H9 (cell line): ENCODE measurements around the gene ASIC4. TPM values are rescaled to one million over a fixed set of nuclear protein-coding genes. Genes with fewer than 3 reads are reported as not detected.

Experiments
- DNase-seq: peaks from one replicate; pipeline ENCODE4 v3.0.0-alpha.2; 2017
- H2AFZ ChIP-seq: one replicate; pipeline ENCODE4 v1.6.1; 2013; ENCODE audit warnings: mild to moderate bottlenecking, low read length, control low read depth, moderate library complexity
- H2AK5ac ChIP-seq: 2 replicates; pipeline ENCODE4 v1.6.1; 2013; ENCODE audit warnings: low read length, control low read depth, mixed read lengths; ENCODE audit not compliant: insufficient read length
- H2BK120ac ChIP-seq: one replicate; pipeline ENCODE4 v1.6.1; 2013; ENCODE audit warnings: low read depth, mild to moderate bottlenecking, low read length, control low read depth, inconsistent platforms; ENCODE audit not compliant: poor library complexity, severe bottlenecking
- H2BK12ac ChIP-seq: 2 replicates; pipeline ENCODE4 v1.6.1; 2013; ENCODE audit warnings: low read length, control low read depth, mixed read lengths, low read depth; ENCODE audit not compliant: insufficient read length
- H2BK15ac ChIP-seq: 2 replicates; pipeline ENCODE4 v1.6.1; 2013; ENCODE audit warnings: low read depth, low read length, control low read depth
- H2BK20ac ChIP-seq: one replicate; pipeline ENCODE4 v1.6.1; 2013; ENCODE audit warnings: low read depth, mild to moderate bottlenecking, low read length, control low read depth, inconsistent platforms; ENCODE audit not compliant: poor library complexity, severe bottlenecking
- H2BK5ac ChIP-seq: 2 replicates; pipeline ENCODE4 v1.6.1; 2013; ENCODE audit warnings: low read length, control low read depth, mixed read lengths; ENCODE audit not compliant: insufficient read length
- H3K14ac ChIP-seq: 2 replicates; pipeline ENCODE4 v1.6.1; 2013; ENCODE audit warnings: low read length, control low read depth; ENCODE audit not compliant: insufficient read depth
- H3K18ac ChIP-seq: 2 replicates; pipeline ENCODE4 v1.6.1; 2013; ENCODE audit warnings: low read depth, mild to moderate bottlenecking, mixed read lengths, low read length, control low read depth; ENCODE audit not compliant: insufficient read length
- H3K23ac ChIP-seq: 2 replicates; pipeline ENCODE4 v1.6.1; 2013; ENCODE audit warnings: low read length, control low read depth, mixed read lengths, low read depth; ENCODE audit not compliant: insufficient read length
- H3K23me2 ChIP-seq: 2 replicates; pipeline ENCODE4 v1.6.1; 2013; ENCODE audit warnings: low read depth, mild to moderate bottlenecking, mixed read lengths, low read length, control low read depth; ENCODE audit not compliant: insufficient read length, poor library complexity, severe bottlenecking
- H3K27ac ChIP-seq: 2 replicates; pipeline ENCODE4 v1.5.1; 2013; ENCODE audit warnings: low read length, control low read depth, mixed read lengths, low read depth; ENCODE audit not compliant: insufficient read length
- H3K27me3 ChIP-seq: 2 replicates; pipeline ENCODE4 v1.6.1; 2013; ENCODE audit warnings: low read length, control low read depth, inconsistent platforms; ENCODE audit not compliant: insufficient read depth
- H3K4ac ChIP-seq: 2 replicates; pipeline ENCODE4 v1.6.1; 2013; ENCODE audit warnings: low read depth, mild to moderate bottlenecking, control low read depth, inconsistent platforms, low read length, moderate library complexity
- H3K4me1 ChIP-seq: 2 replicates; pipeline ENCODE4 v1.6.1; 2013; ENCODE audit warnings: low read length, control low read depth, inconsistent platforms; ENCODE audit not compliant: insufficient read depth
- H3K4me2 ChIP-seq: 2 replicates; pipeline ENCODE4 v1.6.1; 2013; ENCODE audit warnings: low read length, control low read depth, mixed read lengths; ENCODE audit not compliant: insufficient read length, insufficient read depth
- H3K56ac ChIP-seq: 2 replicates; pipeline ENCODE4 v1.6.1; 2013; ENCODE audit warnings: low read depth, mild to moderate bottlenecking, mixed read lengths, low read length, control low read depth; ENCODE audit not compliant: insufficient read length
- H3K79me1 ChIP-seq: 2 replicates; pipeline ENCODE4 v1.6.1; 2013; ENCODE audit warnings: low read depth, mild to moderate bottlenecking, moderate library complexity, low read length, control low read depth, inconsistent platforms; ENCODE audit not compliant: insufficient read depth, poor library complexity, severe bottlenecking
- H3K79me2 ChIP-seq: 2 replicates; pipeline ENCODE4 v1.6.1; 2013; ENCODE audit warnings: low read length, control low read depth, inconsistent platforms; ENCODE audit not compliant: insufficient read depth
- H3K9ac ChIP-seq: 2 replicates; pipeline ENCODE4 v1.6.1; 2013; ENCODE audit warnings: low read length, control low read depth, mixed read lengths; ENCODE audit not compliant: insufficient read length; ENCODE audit errors: extremely low read depth
- H3K9me3 ChIP-seq: one replicate; pipeline ENCODE4 v1.6.1; 2013; ENCODE audit warnings: low read depth, low read length, inconsistent platforms; ENCODE audit not compliant: control insufficient read depth
- H3T11ph ChIP-seq: one replicate; pipeline ENCODE4 v1.6.1; 2013; ENCODE audit warnings: mild to moderate bottlenecking, low read length, control low read depth, inconsistent platforms
- H4K20me1 ChIP-seq: one replicate; pipeline ENCODE4 v1.6.1; 2013; ENCODE audit not compliant: control insufficient read depth, insufficient read length, insufficient read depth
- H4K5ac ChIP-seq: 2 replicates; pipeline ENCODE4 v1.6.1; 2013; ENCODE audit warnings: low read depth, mild to moderate bottlenecking, mixed read lengths, low read length, control low read depth; ENCODE audit not compliant: insufficient read length
- H4K8ac ChIP-seq: replicated peaks from 2 replicates; pipeline ENCODE4 v1.6.1; 2013; ENCODE audit warnings: low read length, control low read depth, mixed read lengths, low read depth; ENCODE audit not compliant: insufficient read length
- H4K91ac ChIP-seq: 2 replicates; pipeline ENCODE4 v1.6.1; 2013; ENCODE audit warnings: low read depth, mild to moderate bottlenecking, moderate library complexity, mixed read lengths, low read length, control low read depth; ENCODE audit not compliant: insufficient read length
- H3K27ac Mint-ChIP-seq, 3 experiments: 2 replicates in 2 of 3; 3 replicates in 1 of 3; pipeline ENCODE4 v1.8.0; 2020 to 2021; ENCODE audit warnings: mixed read lengths in 3 of 3, mild to moderate bottlenecking in 1 of 3, moderate library complexity in 1 of 3
- H3K27me3 Mint-ChIP-seq: 2 replicates; pipeline ENCODE4 v1.8.0; 2021; ENCODE audit warnings: low read depth, mild to moderate bottlenecking, moderate library complexity, mixed read lengths
- H3K36me3 Mint-ChIP-seq, 3 experiments: 2 replicates in 2 of 3; 3 replicates in 1 of 3; pipeline ENCODE4 v1.8.0; 2020 to 2021; ENCODE audit warnings: low read depth in 3 of 3, mixed read lengths in 3 of 3; ENCODE audit not compliant: insufficient read depth in 1 of 3
- H3K4me1 Mint-ChIP-seq, 2 experiments: 2 replicates each; pipeline ENCODE4 v1.8.0; 2020; ENCODE audit warnings: mixed read lengths in 2 of 2
- H3K4me3 Mint-ChIP-seq, 2 experiments: 2 replicates in 1 of 2; 3 replicates in 1 of 2; pipeline ENCODE4 v1.8.0; 2020 to 2021; ENCODE audit warnings: mild to moderate bottlenecking in 2 of 2, mixed read lengths in 2 of 2, moderate library complexity in 1 of 2
- H3K9me3 Mint-ChIP-seq, 2 experiments: 2 replicates in 1 of 2; 3 replicates in 1 of 2; pipeline ENCODE4 v1.8.0; 2020; ENCODE audit warnings: mild to moderate bottlenecking in 2 of 2, mixed read lengths in 2 of 2, moderate library complexity in 1 of 2
- CTCF ChIP-seq: fragments of 200-600 bp; sonication (generic); conservative IDR thresholded peaks from 3 replicates; pipeline ENCODE4 v1.8.0; 2021; ENCODE audit warnings: antibody characterized with exemption, mild to moderate bottlenecking
- WGBS: extraction: QIAGEN DNeasy Blood & Tissue Kit; methylation state at CpG from one replicate; pipeline ENCODE4 v1.1.7; 2013; ENCODE audit warnings: missing lambda C conversion rate, low lambda C conversion rate, mixed read lengths; ENCODE audit not compliant: insufficient read length; ENCODE audit errors: extremely low coverage; 5-methylcytosine and 5-hydroxymethylcytosine counted together
- total RNA-seq: library from RNA; stranded (reverse); gene quantifications from 2 replicates; pipeline ENCODE4 v1.2.1, GENCODE V29; 2021

ASIC4 gene
- total RNA-seq, 1 experiment from 2014 or later = 0.37 TPM

- no peak overlapping the region for H2BK15ac ChIP-seq
- peaks cover 3% of the 10 kb centered on the region; the same call in 1 of the 2 replicates for H3K4me1 ChIP-seq
- H3K9me3 ChIP-seq = no peaks in the 10 kb centered on the region
- H2BK120ac ChIP-seq = no peak overlapping the region
- H3K18ac ChIP-seq = no peak overlapping the region
- Mint-ChIP-seq H3K4me3 (no peak overlapping the region), H3K27ac (peak overlapping the region in 1 of 3 experiments; percentile 91; a peak in 2 of 7 replicates), H3K36me3 (peaks cover 0 to 7% (median 4%) of the 10 kb centered on the region in 3 experiments; a peak in 5 of 7 replicates), H3K27me3 (peaks cover 35% of the 10 kb centered on the region), H3K4me1 (peaks cover 39 to 43% of the 10 kb centered on the region in 2 experiments), H3K9me3 (no peaks in the 10 kb centered on the region; a peak in 2 of 5 replicates)
- H2BK20ac ChIP-seq = no peak overlapping the region
- peaks cover 3% of the 10 kb centered on the region for H3K23me2 ChIP-seq
- H3K27ac ChIP-seq = no peak overlapping the region
- WGBS = no CpG with 5 or more reads among the region's 6 CpGs
- TF ChIP-seq CTCF = no peak
- no peaks in the 10 kb centered on the region for H3K79me2 ChIP-seq
- H4K20me1 ChIP-seq = no peaks in the 10 kb centered on the region
- no peak overlapping the region for H2BK12ac ChIP-seq
- H2BK5ac ChIP-seq = no peak overlapping the region
- no peaks in the 10 kb centered on the region; the same call in 1 of the 2 replicates for H3K27me3 ChIP-seq
- H4K5ac ChIP-seq = no peak overlapping the region
- DNase-seq = no peak
- no peak overlapping the region for H3K56ac ChIP-seq
- H2AK5ac ChIP-seq = no peak overlapping the region
- H4K91ac ChIP-seq = no peak overlapping the region
- no peak overlapping the region for H3T11ph ChIP-seq
- no peaks in the 10 kb centered on the region for H3K79me1 ChIP-seq
- H3K9ac ChIP-seq = no peak overlapping the region
- H3K23ac ChIP-seq = no peak overlapping the region
- no peak overlapping the region for H3K14ac ChIP-seq
- H4K8ac ChIP-seq = no peak overlapping the region
- no peak overlapping the region for H3K4me2 ChIP-seq
- H3K4ac ChIP-seq = no peak overlapping the region
- H2AFZ ChIP-seq = no peak overlapping the region
Observed at GRCh38 chr2:219533930-219534661, 19.8 kb downstream of the ASIC4 start.
